Parathyroid adenoma (tissue), 2 donors: ENCODE results near the gene TBXAS1.

Experiments
- H2AFZ ChIP-seq: fragments of 300-600 bp; sonication (generic); one replicate; pipeline ENCODE4 v1.7.0; 2017; ENCODE audit warnings: antibody characterized with exemption, mild to moderate bottlenecking
- H3K27ac ChIP-seq: fragments of 300-600 bp; sonication (generic); one replicate; pipeline ENCODE4 v1.7.0; 2017
- H3K27me3 ChIP-seq: fragments of 300-600 bp; sonication (generic); one replicate; pipeline ENCODE4 v1.7.0; 2017; ENCODE audit warnings: low read length; ENCODE audit not compliant: control insufficient read depth, insufficient read depth
- H3K36me3 ChIP-seq: fragments of 300-600 bp; sonication (generic); one replicate; pipeline ENCODE4 v1.7.0; 2017; ENCODE audit warnings: low read length; ENCODE audit not compliant: control insufficient read depth, insufficient read depth
- H3K4me1 ChIP-seq: fragments of 300-600 bp; sonication (generic); one replicate; pipeline ENCODE4 v1.7.0; 2017; ENCODE audit warnings: control low read depth
- H3K4me2 ChIP-seq: fragments of 300-600 bp; sonication (generic); one replicate; pipeline ENCODE4 v1.7.0; 2017; ENCODE audit warnings: low read length
- H3K4me3 ChIP-seq: fragments of 300-600 bp; sonication (generic); one replicate; pipeline ENCODE4 v1.7.0; 2017; ENCODE audit warnings: low read depth, low read length
- H3K79me2 ChIP-seq: fragments of 300-600 bp; sonication (generic); one replicate; pipeline ENCODE4 v1.7.0; 2017; ENCODE audit warnings: control low read depth
- H3K9ac ChIP-seq: fragments of 300-600 bp; sonication (generic); one replicate; pipeline ENCODE4 v1.7.0; 2017; ENCODE audit warnings: mild to moderate bottlenecking
- H3K9me3 ChIP-seq: fragments of 300-600 bp; sonication (generic); one replicate; pipeline ENCODE4 v1.7.0; 2017; ENCODE audit warnings: low read length; ENCODE audit not compliant: control insufficient read depth
- CTCF ChIP-seq: fragments of 300-600 bp; sonication (generic); IDR thresholded peaks from one replicate; pipeline ENCODE4 v1.7.0; 2017; ENCODE audit warnings: antibody characterized with exemption, mild to moderate bottlenecking
- donor health status: primary hyperparathyroidism.

The TBXAS1 gene

GRCh38 chr7:140022582-140023211, 193.6 kb downstream of the TBXAS1 start:
- no peaks in the 10 kb centered on the region for H3K79me2 ChIP-seq
- H3K4me3 ChIP-seq, result no peak overlapping the region
- H3K27me3 ChIP-seq, result no peaks in the 10 kb centered on the region
- no peaks in the 10 kb centered on the region for H3K4me1 ChIP-seq
- H3K36me3 ChIP-seq, result no peaks in the 10 kb centered on the region
- no peaks in the 10 kb centered on the region for H3K9me3 ChIP-seq
- no peak overlapping the region for H3K9ac ChIP-seq
- H2AFZ ChIP-seq, result no peak overlapping the region
- H3K4me2 ChIP-seq, result no peak overlapping the region
- H3K27ac ChIP-seq, result no peak overlapping the region
- no peak for TF ChIP-seq CTCF

- H3K27ac ChIP-seq, result no peak overlapping the region
- no peaks in the 10 kb centered on the region for H3K4me1 ChIP-seq
- no peak overlapping the region for H3K4me2 ChIP-seq
- no peak overlapping the region for H2AFZ ChIP-seq
- TF ChIP-seq CTCF, result no peak
- H3K9ac ChIP-seq, result no peak overlapping the region
- no peaks in the 10 kb centered on the region for H3K36me3 ChIP-seq
- no peaks in the 10 kb centered on the region for H3K9me3 ChIP-seq
- no peaks in the 10 kb centered on the region for H3K27me3 ChIP-seq
- H3K79me2 ChIP-seq, result no peaks in the 10 kb centered on the region
- H3K4me3 ChIP-seq, result no peak overlapping the region
Observed at GRCh38 chr7:140023728-140024127, 194.7 kb downstream of the TBXAS1 start.

- Histone ChIP-seq H3K27me3 (no peaks in the 10 kb centered on the region), H3K36me3 (no peaks in the 10 kb centered on the region), H3K4me1 (no peaks in the 10 kb centered on the region)
Observed at GRCh38 chr7:140024585-140024984, 195.5 kb downstream of the TBXAS1 start.

GRCh38 chr7:140025241-140025640, 196.2 kb downstream of the TBXAS1 start:
- Histone ChIP-seq H3K36me3 (no peaks in the 10 kb centered on the region), H2AFZ (no peak overlapping the region), H3K4me2 (no peak overlapping the region), H3K27me3 (no peaks in the 10 kb centered on the region), H3K79me2 (no peaks in the 10 kb centered on the region), H3K9me3 (no peaks in the 10 kb centered on the region), H3K9ac (no peak overlapping the region), H3K4me1 (no peaks in the 10 kb centered on the region), H3K4me3 (no peak overlapping the region), H3K27ac (no peak overlapping the region)
- TF ChIP-seq CTCF, result no peak

More at GRCh38 chr7:140024585-140024984, 195.5 kb downstream of the TBXAS1 start:
- no peak for TF ChIP-seq CTCF
- H2AFZ ChIP-seq, result no peak overlapping the region
- H3K9ac ChIP-seq, result no peak overlapping the region
- no peaks in the 10 kb centered on the region for H3K9me3 ChIP-seq
- no peak overlapping the region for H3K4me3 ChIP-seq
- no peaks in the 10 kb centered on the region for H3K79me2 ChIP-seq
- no peak overlapping the region for H3K27ac ChIP-seq
- H3K4me2 ChIP-seq, result no peak overlapping the region

- Histone ChIP-seq H3K36me3 (no peaks in the 10 kb centered on the region), H3K79me2 (no peaks in the 10 kb centered on the region), H3K4me1 (no peaks in the 10 kb centered on the region), H3K4me2 (no peak overlapping the region), H3K4me3 (no peak overlapping the region), H3K9ac (no peak overlapping the region), H3K9me3 (no peaks in the 10 kb centered on the region), H2AFZ (no peak overlapping the region), H3K27ac (no peak overlapping the region), H3K27me3 (no peaks in the 10 kb centered on the region)
- TF ChIP-seq CTCF, result no peak
Observed at GRCh38 chr7:140025814-140026433, 196.9 kb downstream of the TBXAS1 start.
